Fibroblast of the aortic adventitia (primary cell): Measurements from ENCODE around the gene GPR183. TPM values are rescaled to one million over a fixed set of nuclear protein-coding genes. Genes with fewer than 3 reads are reported as not detected.

Experiments
- DNase-seq: peaks from one replicate; pipeline ENCODE4 v3.0.0-alpha.2; 2010; ENCODE audit warnings: low read depth
- H3K4me3 ChIP-seq: 2 replicates; pipeline ENCODE4 v1.5.1; 2011; ENCODE audit warnings: low read depth, mild to moderate bottlenecking, control low read depth, low read length, moderate library complexity
- total RNA-seq: library from RNA; depleted of rRNA; stranded (reverse); fragments of >200 nt; gene quantifications from 2 replicates; pipeline ENCODE4 v1.2.3, GENCODE V29; 2012; ENCODE audit warnings: low replicate concordance
- TF ChIP-seq, protein P1 (sequence below): IDR thresholded peaks from 2 replicates; pipeline ENCODE4 v1.5.1; 2011; ENCODE audit warnings: mild to moderate bottlenecking, low read length, control low read depth, inconsistent platforms; ENCODE audit not compliant: insufficient read depth

GPR183 gene
- total RNA-seq, 1 donor, result not detected

DNA sequence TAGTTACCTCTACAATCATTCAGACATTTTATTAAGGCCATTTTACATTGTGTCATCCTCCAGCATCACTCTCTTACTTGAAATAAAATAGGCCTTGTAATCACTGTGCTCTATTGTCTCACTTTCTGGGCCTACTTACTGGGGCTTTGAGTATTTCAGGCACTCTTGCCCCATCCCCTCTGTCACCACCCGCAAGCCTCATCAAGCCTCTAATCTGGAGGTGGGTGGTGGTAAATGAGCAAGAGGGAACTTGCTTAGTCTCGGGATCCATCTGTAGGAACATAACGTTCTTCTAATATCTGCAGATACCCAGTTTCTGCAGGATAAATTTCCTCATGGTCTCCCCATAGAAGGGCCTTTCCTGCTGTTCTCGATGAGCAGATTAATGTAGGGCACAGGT is 29.6 kb downstream of the GPR183 start:
- TF ChIP-seq, protein P1, sequence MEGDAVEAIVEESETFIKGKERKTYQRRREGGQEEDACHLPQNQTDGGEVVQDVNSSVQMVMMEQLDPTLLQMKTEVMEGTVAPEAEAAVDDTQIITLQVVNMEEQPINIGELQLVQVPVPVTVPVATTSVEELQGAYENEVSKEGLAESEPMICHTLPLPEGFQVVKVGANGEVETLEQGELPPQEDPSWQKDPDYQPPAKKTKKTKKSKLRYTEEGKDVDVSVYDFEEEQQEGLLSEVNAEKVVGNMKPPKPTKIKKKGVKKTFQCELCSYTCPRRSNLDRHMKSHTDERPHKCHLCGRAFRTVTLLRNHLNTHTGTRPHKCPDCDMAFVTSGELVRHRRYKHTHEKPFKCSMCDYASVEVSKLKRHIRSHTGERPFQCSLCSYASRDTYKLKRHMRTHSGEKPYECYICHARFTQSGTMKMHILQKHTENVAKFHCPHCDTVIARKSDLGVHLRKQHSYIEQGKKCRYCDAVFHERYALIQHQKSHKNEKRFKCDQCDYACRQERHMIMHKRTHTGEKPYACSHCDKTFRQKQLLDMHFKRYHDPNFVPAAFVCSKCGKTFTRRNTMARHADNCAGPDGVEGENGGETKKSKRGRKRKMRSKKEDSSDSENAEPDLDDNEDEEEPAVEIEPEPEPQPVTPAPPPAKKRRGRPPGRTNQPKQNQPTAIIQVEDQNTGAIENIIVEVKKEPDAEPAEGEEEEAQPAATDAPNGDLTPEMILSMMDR, result no peak
- H3K4me3 ChIP-seq, result no peak overlapping the region
- no peak for DNase-seq

DNA sequence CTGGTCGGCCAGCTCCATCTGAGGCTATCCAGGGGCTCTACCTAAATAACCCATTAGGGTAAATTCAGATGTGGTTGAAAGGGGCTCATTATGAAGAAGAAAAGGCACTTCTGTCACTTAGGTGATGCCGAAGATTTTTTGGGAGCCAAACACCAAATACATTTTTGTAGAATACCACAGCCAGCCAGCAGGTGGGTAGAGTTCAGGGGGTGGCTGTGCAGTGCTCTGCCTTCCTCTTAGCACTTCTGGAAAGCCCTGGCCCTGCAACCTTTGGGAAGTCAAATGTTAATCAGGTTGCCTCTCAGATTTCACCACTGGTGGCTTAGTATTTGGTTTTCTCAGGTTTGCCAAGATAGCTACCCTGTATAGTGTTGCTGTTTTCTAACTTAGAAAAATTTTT is 30.5 kb downstream of the GPR183 start:
- TF ChIP-seq, protein P1, result peak; percentile 10
- DNase-seq, result no peak
- no peak overlapping the region for H3K4me3 ChIP-seq

DNA sequence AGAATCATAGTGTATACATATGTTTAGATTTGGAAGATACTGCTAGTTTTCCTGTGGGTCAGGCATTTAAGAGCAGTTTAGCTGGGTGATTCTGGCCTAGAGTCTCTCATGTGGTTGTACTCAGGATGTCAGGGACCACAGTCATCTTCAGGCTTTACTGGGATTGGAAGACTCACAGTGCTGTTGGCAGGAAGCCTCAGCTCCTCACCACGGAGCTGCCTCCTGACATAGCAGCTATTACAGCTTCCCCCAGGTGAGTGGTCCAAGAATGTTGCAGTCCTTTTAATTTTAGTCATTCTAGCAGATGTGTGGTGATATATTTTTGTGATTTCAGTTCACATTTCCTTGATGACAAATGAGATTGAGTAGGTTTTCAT is 32.1 kb downstream of the GPR183 start:
- TF ChIP-seq, protein P1, result no peak
- no peak overlapping the region for H3K4me3 ChIP-seq
- DNase-seq, result peak; percentile 54

DNA sequence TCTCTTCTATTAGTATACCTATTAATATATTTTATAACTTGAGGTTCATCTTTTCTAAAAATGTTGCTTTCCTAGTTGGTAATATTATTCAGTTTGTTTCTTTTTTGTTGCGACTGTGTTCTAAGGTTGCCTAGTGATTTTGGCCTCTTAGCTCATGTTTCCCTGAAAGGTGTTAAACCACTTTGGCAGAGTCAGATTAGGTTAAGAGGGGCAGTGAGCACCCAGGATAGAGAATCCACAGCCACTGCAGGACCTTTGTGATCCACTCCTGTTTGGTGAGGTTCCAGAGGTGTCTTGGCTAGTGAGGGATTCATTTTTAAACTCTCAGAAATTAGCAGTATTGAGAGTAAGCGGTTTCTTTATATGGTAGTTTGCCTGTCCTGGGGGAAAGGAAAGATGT is 34.1 kb downstream of the GPR183 start:
- DNase-seq, result no peak
- TF ChIP-seq, protein P1, result no peak
- H3K4me3 ChIP-seq, result no peak overlapping the region

DNA sequence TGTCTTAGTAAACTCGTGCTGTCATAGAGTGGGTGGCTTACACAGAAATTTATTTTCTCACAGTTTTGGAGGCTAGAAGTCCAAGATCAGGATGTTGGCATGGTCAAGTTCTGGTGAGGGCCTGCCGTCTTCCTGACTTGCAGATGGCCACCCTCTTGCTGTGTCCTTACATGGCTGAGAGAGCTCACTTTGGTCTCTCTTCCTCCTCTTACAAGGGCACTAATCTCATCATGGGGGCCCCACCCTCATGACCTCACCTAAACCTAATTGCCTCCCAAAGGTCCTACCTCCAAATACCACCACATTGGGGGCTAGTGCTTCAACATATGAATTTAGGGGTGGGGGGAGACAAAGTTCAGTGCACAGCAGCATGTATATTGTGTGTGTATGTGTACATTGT is 34.7 kb downstream of the GPR183 start:
- TF ChIP-seq, protein P1, result no peak
- H3K4me3 ChIP-seq, result no peak overlapping the region
- DNase-seq, result no peak

DNA sequence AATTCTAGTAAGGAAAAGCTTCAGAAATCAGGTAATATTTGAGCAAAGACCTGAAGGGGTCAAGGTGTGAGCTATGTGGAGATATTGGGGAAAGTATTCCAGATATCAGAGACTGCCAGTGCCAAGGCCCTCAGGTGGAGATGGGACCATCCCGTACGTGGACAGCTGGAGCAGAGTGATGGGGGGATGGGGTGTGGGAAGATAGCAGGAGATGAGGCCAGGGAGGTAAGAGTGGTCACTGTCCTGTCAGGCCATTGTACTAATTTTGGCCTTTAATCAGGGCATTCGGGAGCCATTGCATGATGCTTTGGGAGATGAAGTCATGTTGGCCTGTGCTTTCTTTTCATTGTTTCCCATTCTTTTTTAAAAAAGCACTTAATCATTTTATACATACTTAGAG is 36.0 kb downstream of the GPR183 start:
- H3K4me3 ChIP-seq, result no peak overlapping the region

DNA sequence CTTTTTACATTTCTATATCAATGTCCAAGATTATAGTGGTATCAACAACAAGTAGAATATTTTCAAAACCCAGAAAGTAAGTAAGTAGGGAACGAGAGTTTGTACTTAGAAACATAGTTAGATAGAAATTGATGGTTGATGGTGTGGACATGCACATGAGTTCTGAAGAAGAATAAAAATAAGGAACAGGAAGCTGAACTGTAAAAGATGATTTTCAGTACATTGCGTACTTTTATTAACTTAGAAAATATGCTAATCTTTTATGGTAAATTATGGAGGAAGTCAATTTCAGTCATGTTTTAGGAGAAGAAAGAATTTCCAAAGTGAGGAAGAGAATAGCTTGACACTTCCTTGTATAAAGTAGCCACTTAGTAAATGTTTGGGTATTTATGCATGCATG is 36.7 kb downstream of the GPR183 start:
- H3K4me3 ChIP-seq, result no peak overlapping the region
- TF ChIP-seq, protein P1, result no peak
- no peak for DNase-seq

More for the DNA sequence above, 36.0 kb downstream of the GPR183 start:
- TF ChIP-seq, protein P1, result no peak
- no peak for DNase-seq
